Heart left ventricle (tissue), 13 donors: ENCODE measurements around the gene POLR2L.

Experiments used
- CTCF ChIP-seq, 12 donors: fragments of 200-600 bp; sonication (generic) in 4 of 12; IDR thresholded peaks; one replicate each; pipeline versions ENCODE4 v1.5.0 to v1.8.0; 2018 to 2022; ENCODE audit warnings: antibody characterized with exemption in 12 of 12, mild to moderate bottlenecking in 5 of 12
- POLR2A ChIP-seq, 2 donors: fragments of 450-650 bp; IDR thresholded peaks; one replicate each; pipeline ENCODE4 v1.6.1; 2017; ENCODE audit warnings: antibody characterized with exemption in 2 of 2, mild to moderate bottlenecking in 2 of 2, moderate library complexity in 2 of 2
- donor health status: ischemic (EF 13 %, LVEDD 7.1; RV severe dilation, severe dysfunction).
- donor health status: DM: no; HTN: yes; CAD: no.
- donor health status: DM: no; HTN: no; CAD: no.
- donor health status: ischemic (EF 25% LVEDD 6.9; RV normal size, moderate dysfunction).
- donor health status: ischemic (EF 25% LVEDD 5.7; RV mildly dilated, moderate dysfunction).
- donor health status: ischemic (EF 35%, LVEDD 5.7; RV mildly dilated, moderate dysfunction).
- donor health status: nonischemic (EF 11% LVEDD 7.7; RV severe dilation, severe dysfunction).
- donor health status: DM: yes; HTN: yes; CAD: no.
- donor health status: PGD.
- donor health status: ischemic (EF 29% LVEDD 5.4; RV normal size, mild dysfunction).
- donor health status: nonischemic (EF 23%, LVEDD 6.1; RV moderate dilation, normal function).

DNA sequence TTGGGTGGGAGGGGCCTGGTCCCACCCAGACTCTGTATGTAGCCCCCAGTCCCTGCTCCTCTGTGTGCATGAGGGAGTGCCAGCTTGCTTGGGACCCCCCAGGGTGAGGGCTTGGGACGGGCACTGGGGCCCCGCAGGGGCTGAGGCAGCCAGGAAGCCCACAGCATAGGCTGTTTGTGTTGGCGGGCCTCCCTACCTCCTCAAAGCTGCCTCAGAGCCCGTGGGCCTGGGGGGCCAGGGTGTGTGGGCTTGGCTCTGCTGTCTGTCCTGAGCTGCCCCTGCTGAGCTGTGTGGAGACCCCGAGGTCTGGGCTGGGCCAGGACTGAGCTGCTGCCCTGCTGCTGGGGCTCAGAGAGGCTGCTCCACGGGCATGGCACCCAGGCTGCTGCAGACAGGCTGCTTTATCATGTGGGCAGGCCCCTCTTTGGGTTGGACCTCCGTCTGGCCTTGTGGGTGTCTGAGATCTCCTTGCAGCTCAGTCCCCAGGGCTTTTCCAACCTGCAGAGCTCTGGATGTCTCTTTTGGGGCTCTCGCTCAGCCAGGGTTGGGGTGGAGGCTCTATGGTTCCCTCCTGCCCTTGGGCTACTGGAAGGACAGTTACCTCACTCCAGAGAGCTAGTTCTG is 3.7 kb upstream of the POLR2L start:
- TF ChIP-seq CTCF (IDR thresholded peaks at IDR 0.05) (no peak), POLR2A (IDR thresholded peaks at IDR 0.05) (no peak)
